Stomach smooth muscle (tissue), 2 donors: ENCODE results near the gene CILP.

Experiments used
- H3K27ac ChIP-seq: one replicate; pipeline ENCODE4 v1.7.0; 2013; ENCODE audit warnings: mild to moderate bottlenecking, low read length, inconsistent platforms
- H3K27me3 ChIP-seq, 2 donors: one replicate each; pipeline ENCODE4 v1.7.0; 2013; ENCODE audit warnings: low read length in 2 of 2; ENCODE audit not compliant: insufficient read depth in 2 of 2, control insufficient read depth in 1 of 2
- H3K36me3 ChIP-seq, 2 donors: one replicate each; pipeline ENCODE4 v1.7.0; 2013; ENCODE audit warnings: low read length in 2 of 2; ENCODE audit not compliant: control insufficient read depth in 2 of 2, insufficient read depth in 2 of 2
- H3K4me1 ChIP-seq: one replicate; pipeline ENCODE4 v1.7.0; 2013; ENCODE audit warnings: low read length; ENCODE audit not compliant: control insufficient read depth, insufficient read depth
- H3K4me3 ChIP-seq, 2 donors: one replicate each; pipeline ENCODE4 v1.7.0; 2013; ENCODE audit warnings: low read length in 2 of 2
- H3K9ac ChIP-seq, 2 donors: one replicate each; pipeline ENCODE4 v1.7.0; 2013; ENCODE audit warnings: low read length in 2 of 2, mild to moderate bottlenecking in 1 of 2
- H3K9me3 ChIP-seq, 2 donors: one replicate each; pipeline ENCODE4 v1.7.0; 2013; ENCODE audit warnings: low read length in 2 of 2; ENCODE audit not compliant: control insufficient read depth in 2 of 2
- donor health status: healthy.
- donor health status: Pancreatic carcinoma.

CILP gene

GRCh38 chr15:65207280-65207840 lies 3.9 kb downstream of the CILP start:
- Histone ChIP-seq H3K27ac (no peak overlapping the region), H3K9me3 (no peaks in the 10 kb centered on the region), H3K9ac (no peak overlapping the region), H3K4me1 (peaks cover 40% of the 10 kb centered on the region), H3K36me3 (no peaks in the 10 kb centered on the region), H3K4me3 (no peak overlapping the region), H3K27me3 (no peaks in the 10 kb centered on the region)

GRCh38 chr15:65206750-65207149 lies 4.5 kb downstream of the CILP start:
- no peaks in the 10 kb centered on the region for H3K36me3 ChIP-seq
- no peaks in the 10 kb centered on the region for H3K27me3 ChIP-seq
- no peaks in the 10 kb centered on the region for H3K9me3 ChIP-seq
- H3K9ac ChIP-seq = no peak overlapping the region
- no peak overlapping the region for H3K4me3 ChIP-seq
- H3K4me1 ChIP-seq = peaks cover 35% of the 10 kb centered on the region
- H3K27ac ChIP-seq = no peak overlapping the region

- no peaks in the 10 kb centered on the region for H3K36me3 ChIP-seq
- no peak overlapping the region for H3K9ac ChIP-seq
- no peaks in the 10 kb centered on the region for H3K27me3 ChIP-seq
- no peak overlapping the region for H3K4me3 ChIP-seq
- H3K4me1 ChIP-seq = peaks cover 19% of the 10 kb centered on the region
- H3K27ac ChIP-seq = no peak overlapping the region
- H3K9me3 ChIP-seq = no peaks in the 10 kb centered on the region
Observed at GRCh38 chr15:65204931-65205660, 6.2 kb downstream of the CILP start.

- H3K27me3 ChIP-seq = no peaks in the 10 kb centered on the region
- H3K36me3 ChIP-seq = no peaks in the 10 kb centered on the region
- H3K4me1 ChIP-seq = peaks cover 18% of the 10 kb centered on the region
- no peak overlapping the region for H3K27ac ChIP-seq
- no peaks in the 10 kb centered on the region for H3K9me3 ChIP-seq
- H3K4me3 ChIP-seq = no peak overlapping the region
- no peak overlapping the region for H3K9ac ChIP-seq
Observed at GRCh38 chr15:65204236-65204930, 6.9 kb downstream of the CILP start.

GRCh38 chr15:65201918-65202317 lies 9.4 kb downstream of the CILP start:
- Histone ChIP-seq H3K9me3 (no peaks in the 10 kb centered on the region), H3K4me1 (peaks cover 9% of the 10 kb centered on the region), H3K27me3 (no peaks in the 10 kb centered on the region), H3K9ac (no peak overlapping the region), H3K4me3 (no peak overlapping the region), H3K27ac (no peak overlapping the region), H3K36me3 (no peaks in the 10 kb centered on the region)

- H3K27ac ChIP-seq = no peak overlapping the region
- no peak overlapping the region for H3K9ac ChIP-seq
- H3K4me1 ChIP-seq = peaks cover 16% of the 10 kb centered on the region
- H3K9me3 ChIP-seq = no peaks in the 10 kb centered on the region
- no peak overlapping the region for H3K4me3 ChIP-seq
- H3K27me3 ChIP-seq = no peaks in the 10 kb centered on the region
- H3K36me3 ChIP-seq = no peaks in the 10 kb centered on the region
Observed at GRCh38 chr15:65198571-65198970, 12.7 kb downstream of the CILP start.

- Histone ChIP-seq H3K27ac (no peak overlapping the region), H3K36me3 (no peaks in the 10 kb centered on the region), H3K9ac (no peak overlapping the region), H3K4me1 (peaks cover 16% of the 10 kb centered on the region), H3K27me3 (no peaks in the 10 kb centered on the region), H3K9me3 (no peaks in the 10 kb centered on the region), H3K4me3 (no peak overlapping the region)
Observed at GRCh38 chr15:65197337-65197645, 14.0 kb downstream of the CILP start.

GRCh38 chr15:65196637-65197336 lies 14.5 kb downstream of the CILP start:
- no peaks in the 10 kb centered on the region for H3K36me3 ChIP-seq
- no peak overlapping the region for H3K27ac ChIP-seq
- H3K4me3 ChIP-seq = no peak overlapping the region
- H3K4me1 ChIP-seq = peaks cover 16% of the 10 kb centered on the region
- no peaks in the 10 kb centered on the region for H3K9me3 ChIP-seq
- no peak overlapping the region for H3K9ac ChIP-seq
- H3K27me3 ChIP-seq = no peaks in the 10 kb centered on the region

- H3K27ac ChIP-seq = peak overlapping the region; percentile 41
Observed at GRCh38 chr15:65195548-65195923, 15.7 kb downstream of the CILP start.

GRCh38 chr15:65194826-65195547 lies 16.3 kb downstream of the CILP start:
- no peaks in the 10 kb centered on the region for H3K9me3 ChIP-seq
- H3K27ac ChIP-seq = peak overlapping the region; percentile 41
- no peaks in the 10 kb centered on the region for H3K36me3 ChIP-seq
- no peaks in the 10 kb centered on the region for H3K27me3 ChIP-seq
- H3K9ac ChIP-seq = no peak overlapping the region
- H3K4me3 ChIP-seq = no peak overlapping the region
- H3K4me1 ChIP-seq = peaks cover 16% of the 10 kb centered on the region

More at GRCh38 chr15:65195548-65195923, 15.7 kb downstream of the CILP start:
- H3K4me1 ChIP-seq = peaks cover 16% of the 10 kb centered on the region
- H3K36me3 ChIP-seq = no peaks in the 10 kb centered on the region
- no peak overlapping the region for H3K4me3 ChIP-seq
- no peaks in the 10 kb centered on the region for H3K9me3 ChIP-seq
- H3K9ac ChIP-seq = no peak overlapping the region
- no peaks in the 10 kb centered on the region for H3K27me3 ChIP-seq
